Stimulated activated CD4-positive, alpha-beta T cell treated with anti-CD3 and anti-CD28 coated beads, TNF-alpha, amount 100 ng/mL, for 1 hour (primary cell): ENCODE results near the gene NADK2.

Source experiments
- DNase-seq, 3 donors: peaks; one replicate each; pipeline ENCODE4 v3.0.0-alpha.2; 2020; ENCODE audit warnings: low read depth in 3 of 3, low spot score in 1 of 3

Gene NADK2

DNA sequence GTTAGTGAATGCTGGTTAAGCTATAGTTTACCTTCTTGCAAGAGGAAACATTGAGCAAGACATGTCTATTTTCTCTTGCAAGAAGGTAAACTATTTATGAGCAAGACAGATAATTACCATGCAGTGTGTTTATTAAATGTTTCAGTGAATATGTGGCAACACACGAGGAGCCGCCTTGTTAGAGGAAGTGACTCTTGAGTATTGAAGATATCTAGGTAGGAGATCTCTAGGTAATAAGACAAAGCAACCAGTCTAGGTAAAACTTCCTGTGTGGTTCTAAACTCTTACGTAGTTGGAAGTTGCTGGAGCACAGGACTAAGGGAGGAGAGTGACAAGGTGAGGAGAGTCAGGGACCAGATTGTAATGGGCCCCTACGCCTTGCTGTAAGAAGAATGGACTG is 73.0 kb downstream of the NADK2 start:
- DNase-seq, result no peak

DNA sequence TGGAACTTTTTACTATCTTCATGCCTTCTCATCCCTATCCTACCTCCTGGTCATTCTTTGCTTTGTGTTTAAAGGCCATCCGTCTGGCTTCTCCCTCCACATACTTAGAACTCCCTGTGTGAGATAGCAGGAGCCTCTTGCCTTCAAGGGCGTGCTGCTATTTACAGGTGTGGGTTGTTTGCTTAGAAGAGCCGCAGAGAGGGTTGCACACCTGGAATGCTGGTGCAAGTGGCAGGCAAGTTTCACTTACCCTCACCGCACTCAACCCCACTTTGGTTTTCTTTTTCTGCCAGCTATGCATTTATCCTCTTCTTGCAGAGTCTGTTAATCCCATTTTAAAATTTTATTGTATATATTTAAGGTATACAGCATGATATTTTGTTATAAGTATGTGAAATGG is 77.3 kb downstream of the NADK2 start:
- no peak for DNase-seq

DNA sequence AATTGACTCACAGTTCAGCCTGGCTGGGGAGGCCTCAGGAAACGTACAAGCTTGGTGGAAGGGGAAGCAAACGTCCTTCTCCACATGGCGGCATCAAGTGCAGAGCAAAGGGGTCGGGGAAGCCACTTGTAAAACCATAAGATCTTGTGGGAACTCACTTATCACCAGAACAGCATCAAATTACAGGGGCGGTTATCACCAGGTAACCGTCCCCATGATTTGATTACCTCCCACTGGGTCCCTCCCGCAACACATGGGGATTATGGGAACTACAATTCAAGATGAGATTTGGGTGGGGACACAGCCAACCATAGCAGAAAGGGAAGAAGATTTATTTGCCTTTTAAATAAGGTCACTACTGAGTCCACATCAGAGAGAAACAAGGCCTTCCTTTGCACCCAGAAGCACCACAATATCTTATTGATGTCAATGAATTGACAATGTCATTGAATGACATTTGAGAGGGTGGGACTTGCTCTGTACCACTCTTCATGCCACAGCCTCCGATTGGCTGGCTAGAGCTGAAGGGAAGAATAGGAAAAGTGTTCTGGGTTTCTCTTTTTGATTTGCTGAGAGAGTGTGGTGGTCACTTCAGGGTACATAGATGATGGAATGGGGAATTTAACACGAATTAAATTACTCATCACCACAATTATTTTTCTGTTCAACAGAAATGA is 78.8 kb downstream of the NADK2 start:
- DNase-seq, result no peak

DNA sequence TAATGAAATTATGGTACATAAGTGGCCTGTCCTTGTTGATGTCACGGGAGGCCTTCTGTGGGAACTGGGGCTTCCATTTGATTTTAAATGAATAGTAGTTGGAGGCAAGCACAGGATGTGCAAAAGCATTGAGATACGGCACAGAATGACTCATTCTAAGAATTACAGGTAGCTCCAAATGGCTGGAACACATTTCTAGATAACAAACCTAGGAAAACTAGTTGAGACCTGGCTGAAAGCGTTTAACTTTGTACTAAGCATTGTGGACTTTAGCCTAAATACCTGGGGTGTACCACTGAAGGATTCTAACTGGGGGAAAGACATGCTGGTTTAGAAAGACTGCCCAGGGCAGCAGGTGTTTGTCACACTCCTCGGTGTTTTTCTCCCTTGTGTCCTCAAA is 80.4 kb downstream of the NADK2 start:
- DNase-seq, result no peak

DNA sequence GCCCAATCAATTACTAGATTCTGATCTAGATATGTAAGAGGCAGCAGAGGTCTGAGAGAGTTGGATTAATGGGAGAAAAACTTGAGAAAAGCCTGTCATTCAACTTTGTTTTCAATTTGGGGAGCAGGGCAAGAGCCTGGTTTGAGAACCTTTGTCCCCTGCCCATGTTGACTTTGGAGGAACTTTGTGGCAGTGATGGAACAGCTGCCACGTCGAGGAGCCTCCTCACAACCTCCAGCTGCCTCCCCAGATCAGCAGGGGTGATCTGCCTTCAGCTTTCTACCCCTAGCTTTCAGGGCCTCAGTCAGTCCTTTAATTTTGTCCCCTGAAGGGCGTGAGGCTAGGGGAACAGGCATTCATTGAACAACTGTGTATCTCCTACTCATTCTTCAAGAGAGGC is 81.1 kb downstream of the NADK2 start:
- no peak for DNase-seq

DNA sequence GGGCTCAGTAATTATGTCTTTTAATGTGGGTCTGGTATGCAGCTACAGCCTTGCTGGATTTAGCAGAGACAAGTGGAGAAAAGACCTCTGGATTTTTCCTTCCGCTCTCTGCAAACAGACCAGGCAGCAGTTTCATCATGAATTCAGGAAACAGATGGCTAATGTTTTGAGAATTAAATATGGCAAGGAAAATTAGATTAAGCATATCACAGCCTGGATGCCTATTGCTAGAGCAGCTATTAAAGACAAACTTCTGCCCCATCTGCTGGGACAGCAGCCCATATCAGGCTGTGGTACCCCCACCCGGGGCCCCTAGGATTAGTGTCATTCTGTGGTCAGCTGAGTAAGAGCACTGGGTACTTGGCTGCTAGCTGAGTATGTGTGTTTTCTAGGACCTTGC is 83.6 kb downstream of the NADK2 start:
- no peak for DNase-seq

DNA sequence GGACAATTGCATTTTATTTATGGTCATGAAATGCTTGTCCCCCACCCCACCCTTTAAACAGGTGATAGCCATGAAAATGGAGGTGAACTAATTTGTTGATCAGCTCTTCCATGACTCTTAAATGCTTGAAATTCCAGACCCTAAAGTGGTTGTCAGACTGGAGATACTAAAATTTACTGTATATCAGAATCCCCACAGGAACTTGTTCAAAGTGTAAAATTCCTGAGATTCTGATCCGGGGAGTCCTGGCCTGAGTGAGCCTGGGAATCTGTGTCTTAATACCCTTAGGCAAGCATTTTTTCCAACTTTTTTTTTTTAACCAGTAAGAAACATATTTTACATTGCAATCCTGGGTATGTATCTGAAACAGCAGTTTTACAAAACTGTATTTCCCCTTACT is 85.1 kb downstream of the NADK2 start:
- DNase-seq, result no peak

DNA sequence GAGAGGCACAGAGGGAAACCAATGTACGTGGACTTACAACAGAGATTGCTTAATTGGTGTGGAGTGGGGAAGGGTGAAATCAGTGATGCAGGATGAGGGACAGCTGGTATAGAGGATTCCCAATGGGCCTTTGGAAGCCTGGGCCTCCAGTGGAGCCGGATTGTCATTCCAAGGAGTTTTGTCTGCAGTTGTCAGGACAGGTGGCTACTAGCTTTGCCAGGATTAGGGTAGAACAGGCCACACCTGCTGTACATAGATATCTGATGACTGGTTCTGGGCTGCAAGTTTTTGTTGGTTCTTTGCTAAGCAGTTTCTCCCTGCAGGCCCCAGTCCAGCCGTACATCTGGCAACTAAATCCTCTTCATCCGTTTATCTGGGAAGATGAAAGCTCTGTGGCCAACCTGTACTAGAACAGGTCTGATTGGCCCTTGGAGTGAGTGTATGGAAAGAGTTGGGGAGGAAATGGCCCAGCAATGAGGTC is 85.6 kb downstream of the NADK2 start:
- DNase-seq, result no peak

DNA sequence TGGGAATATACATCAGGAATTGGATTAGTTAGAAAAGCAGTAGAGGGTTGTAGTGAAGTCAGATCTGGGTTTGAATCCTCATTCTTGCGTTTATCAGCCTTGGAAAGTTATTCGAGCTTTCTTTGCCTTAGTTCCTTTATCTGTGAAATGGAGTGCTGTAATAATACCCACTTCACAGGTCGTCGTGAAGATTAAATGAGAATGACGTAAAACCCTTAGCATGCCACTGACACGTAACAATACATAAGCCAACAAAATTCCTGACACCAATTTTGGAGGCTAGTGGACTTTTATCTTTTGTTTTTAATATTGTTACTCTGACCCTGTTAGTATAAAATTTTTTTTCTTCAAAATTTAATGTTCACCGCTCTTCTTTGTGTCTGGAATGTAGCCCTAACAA is 86.4 kb downstream of the NADK2 start:
- no peak for DNase-seq

DNA sequence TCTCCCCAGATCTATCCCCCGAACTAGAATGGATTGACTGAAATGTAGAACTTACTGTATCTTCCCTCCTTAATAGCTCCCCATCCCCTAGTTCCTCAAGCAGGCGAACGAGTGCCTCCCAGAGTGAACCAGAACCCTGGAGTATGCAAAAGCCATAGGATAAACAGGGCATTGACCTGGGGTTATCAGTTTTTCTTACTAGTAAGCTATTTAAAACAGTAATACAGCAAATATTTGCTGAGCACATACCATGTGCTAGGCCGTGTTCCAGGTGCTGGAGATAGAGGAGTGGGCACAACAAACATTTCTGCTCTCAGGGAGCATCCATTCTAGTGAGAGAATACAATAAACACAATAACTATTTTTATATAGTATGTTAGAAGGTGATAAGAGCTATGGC is 88.0 kb downstream of the NADK2 start:
- no peak for DNase-seq

DNA sequence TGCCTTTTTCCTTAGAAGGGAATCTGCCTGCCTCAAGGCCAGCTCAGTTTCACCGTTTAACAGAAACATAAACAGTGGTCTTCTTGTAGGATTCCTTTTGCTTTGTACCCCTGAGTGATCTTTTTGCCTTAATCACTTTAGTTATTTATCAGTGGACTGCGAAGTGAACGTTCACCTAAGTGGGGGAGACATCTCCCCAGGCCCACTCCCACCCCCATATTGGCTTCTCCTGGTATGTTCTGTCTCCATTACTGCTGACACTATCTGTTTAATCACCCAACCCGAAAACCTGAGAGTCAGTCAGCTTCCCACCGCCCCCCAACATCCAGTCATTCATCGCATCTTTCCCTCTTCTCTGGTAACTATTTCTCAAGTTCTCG is 88.4 kb downstream of the NADK2 start:
- DNase-seq, result no peak

DNA sequence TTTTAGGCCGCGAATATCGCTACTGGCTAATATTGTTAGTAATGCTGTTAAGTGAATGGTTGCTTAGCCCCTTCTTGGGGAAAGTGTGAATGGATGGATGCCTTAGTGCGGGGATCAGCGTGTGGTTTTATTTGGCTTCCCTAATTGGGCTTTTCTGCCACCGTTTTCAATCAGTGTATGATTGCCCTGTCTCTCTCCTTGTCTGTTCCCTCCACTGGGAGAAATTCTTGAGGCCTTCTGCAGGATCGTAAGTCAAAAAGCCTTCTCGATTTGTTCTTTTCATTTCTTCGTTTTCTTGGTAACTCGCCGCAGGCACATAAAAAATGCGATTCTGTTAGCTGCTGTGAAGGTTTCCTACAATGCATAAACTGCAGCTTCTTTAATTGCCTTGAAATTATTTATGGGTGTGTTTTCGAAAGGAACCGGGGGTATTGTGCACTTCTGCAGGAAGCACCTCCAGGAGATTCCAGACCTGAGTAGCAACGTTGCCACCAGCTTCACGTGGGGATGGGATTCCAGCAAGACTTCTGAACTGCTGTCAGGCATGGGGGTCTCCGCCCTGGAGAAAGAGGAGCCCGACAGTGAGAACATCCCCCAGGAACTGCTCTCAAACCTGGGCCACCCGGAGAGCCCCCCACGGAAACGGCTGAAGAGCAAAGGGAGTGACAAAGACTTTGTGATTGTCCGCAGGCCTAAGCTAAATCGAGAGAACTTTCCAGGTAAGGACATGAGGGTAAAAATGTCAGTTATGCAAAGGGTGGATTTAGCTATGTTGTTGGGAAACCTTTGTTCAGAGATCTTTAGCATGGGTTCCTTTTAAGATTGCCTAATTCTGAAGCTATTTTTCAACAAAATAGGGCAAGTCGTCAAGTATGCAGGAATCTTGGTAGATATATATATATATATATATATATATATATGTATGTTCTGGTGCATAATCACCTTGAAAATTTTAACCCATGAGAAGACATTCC is 89.1 kb downstream of the NADK2 start:
- DNase-seq, result no peak

DNA sequence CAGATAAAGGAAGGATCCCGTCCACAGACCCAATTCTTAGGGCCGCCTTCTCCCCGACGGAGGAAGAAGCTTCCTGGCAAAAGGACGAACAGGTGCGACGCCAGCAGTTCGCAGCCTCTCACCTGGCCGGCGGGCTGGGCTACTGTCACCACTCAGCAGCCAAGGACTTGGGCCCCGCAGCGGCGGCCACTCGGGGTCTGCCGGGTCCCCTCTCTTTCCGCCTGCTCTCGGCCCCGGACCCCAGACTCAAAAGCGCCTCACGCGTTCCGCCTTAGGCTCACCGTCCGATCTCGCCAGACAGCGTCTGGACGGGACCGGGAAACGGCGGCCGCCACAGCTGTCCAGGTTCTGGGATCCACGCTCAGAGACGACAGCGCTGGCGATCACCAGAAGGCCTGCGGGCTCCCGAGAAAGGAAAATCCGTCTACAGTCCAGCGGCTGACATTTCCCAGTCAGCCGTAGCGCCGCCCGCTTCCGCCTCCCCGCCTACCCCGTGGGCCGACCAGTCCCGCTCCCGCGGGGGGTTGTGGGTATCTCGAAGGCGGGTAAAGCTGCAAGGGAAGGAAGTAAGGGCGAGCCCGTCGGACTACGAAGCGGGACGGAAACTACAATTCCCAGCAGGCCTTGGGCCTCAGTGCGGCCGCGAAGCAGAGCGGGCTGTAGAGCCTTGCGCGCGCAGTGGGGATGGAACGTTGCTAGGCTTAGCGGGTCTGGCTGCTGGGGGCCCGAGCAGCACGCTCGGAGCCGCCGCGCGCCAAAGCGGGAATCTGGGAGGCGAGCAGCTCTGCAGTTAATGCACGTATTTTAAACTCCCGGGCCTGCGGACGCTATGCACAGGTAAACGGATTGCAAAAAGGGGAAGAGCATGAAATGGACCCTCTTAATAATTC is 90.0 kb downstream of the NADK2 start, which contains the start of the genes LMBRD2 and SKP2:
LMBRD2 (minus strand) TSS at position 454 of the 890 bp plus-strand sequence. CDS start 8,538 bp downstream, outside the sequence.
SKP2 (plus strand) TSS at position 678 of the 890 bp plus-strand sequence; CDS start at position 830, 152 bp downstream.
- DNase-seq, result peak; percentile 87 to 91 (median 88)

DNA sequence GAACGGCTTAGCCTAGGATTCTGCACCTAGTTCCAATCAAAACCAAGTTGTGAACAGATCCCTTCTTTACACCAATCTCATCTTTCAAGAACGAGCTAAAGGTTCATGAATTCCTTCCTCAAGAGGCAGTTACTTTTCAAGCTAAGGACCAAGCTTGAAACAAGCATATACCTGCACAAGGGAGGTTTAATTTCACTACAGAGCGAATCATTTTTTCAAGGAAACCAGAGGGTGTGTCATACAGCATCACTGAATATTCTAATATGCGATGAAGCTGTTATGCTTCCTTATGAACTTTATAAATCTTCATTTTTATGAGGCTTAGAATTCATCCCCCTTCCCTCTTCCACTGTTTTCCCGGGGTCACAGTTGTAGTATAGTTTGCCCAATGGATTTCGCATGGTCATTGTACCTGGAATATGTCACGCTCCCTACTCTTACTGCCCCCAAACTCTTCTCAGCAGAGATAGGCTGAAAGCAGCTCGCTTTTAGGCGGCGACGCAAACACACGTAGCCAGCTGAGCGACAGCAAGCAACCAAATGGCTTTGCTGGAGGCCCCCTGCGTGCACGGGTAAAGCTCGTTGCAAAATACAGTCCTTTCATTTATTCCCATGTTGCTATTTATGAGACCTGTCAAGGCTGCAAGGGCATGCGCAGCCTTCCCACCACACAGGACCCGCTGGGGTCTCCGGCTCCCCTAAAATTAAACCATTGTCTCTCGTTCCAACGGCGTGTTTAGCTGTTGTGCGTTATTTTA is 90.9 kb downstream of the NADK2 start:
- peak in 1 of 3 donors; percentile 24 for DNase-seq

DNA sequence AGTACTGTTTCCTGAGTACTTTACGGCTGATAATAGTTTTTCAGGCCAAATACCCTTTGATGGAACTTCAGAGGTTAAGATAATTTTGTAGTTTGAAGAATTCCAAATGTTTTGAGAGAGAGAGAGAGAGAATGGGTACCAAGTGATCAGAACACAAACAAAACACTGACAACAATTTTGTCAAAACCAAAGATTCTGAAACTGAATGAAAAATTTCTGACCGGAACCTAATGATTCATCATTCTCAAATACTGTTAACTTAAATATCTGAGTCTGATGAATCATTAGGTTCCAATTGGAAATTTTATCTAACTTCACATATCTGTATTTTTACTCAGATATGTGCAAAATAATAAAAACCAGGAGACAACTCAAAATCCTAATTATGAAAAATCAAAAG is 94.0 kb downstream of the NADK2 start:
- no peak for DNase-seq

DNA sequence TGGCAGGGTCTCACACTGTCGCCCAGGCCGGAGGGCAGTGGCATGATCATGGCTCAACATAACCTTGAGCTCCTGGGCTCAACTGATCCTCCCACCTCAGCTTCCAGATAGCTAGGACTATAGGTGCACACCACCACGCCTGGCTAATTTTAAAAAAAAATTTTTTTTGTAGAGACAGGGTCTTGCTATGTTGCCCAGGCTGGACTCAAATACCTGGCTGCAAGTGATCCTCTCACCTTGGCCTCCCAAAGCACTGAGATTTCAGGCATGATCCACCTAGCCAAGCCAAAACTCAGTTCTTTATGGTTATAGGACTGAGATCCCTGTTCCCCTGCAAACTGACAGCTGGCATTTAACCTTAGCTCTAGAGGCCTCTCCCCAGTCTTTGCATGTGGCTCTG is 95.3 kb downstream of the NADK2 start:
- no peak for DNase-seq

DNA sequence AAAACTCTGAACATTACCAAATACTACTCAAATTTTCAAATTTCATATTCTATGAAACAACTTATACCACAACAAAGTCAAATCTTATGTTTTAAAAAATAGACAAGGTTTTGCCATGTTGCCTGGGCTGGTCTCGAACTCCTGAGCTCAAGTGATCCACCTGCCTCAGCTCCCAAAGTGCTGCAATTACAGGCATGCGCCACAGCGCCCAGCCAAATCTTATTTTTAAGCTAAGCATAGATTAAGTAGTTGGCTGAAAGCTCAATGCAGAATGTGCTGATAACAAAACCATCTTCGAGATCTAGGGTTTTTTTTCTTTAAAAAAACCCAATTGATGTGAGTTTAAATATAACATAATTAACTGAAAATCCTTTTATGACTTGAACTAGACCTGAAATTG is 96.4 kb downstream of the NADK2 start:
- DNase-seq, result no peak
